Measurements from ENCODE around the gene DIPK1A.
"Not testable (repeated sequence)": the region's sequence is repeated elsewhere in the genome, so short reads cannot be mapped to it uniquely, and the experiment has no call there.

The DIPK1A gene

GRCh38 chr1:92975551-92976232, 14.4 kb upstream of the DIPK1A start:
- DNase-seq = no peak

DNA sequence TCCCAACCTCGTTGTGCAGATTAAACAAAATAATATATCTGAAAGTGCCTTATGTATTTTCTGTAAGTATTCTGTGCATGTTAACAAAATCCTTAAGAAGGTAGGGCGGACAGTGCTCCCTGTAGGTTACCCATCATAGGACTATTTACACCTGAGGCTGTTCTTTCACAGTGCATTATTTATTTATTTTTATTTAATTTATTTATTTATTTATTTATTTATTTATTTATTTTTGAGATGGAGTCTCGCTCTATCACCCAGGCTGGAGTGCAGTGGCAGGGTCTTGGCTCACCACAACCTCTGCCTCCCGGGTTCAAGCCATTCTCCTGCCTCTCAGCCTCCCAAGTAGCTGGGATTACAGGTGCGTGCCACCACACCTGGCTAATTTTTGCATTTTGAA, 12.8 kb upstream of the DIPK1A start:
- not testable (repeated sequence) for DNase-seq

- DNase-seq = no peak
Observed at GRCh38 chr1:92973203-92973897, 12.1 kb upstream of the DIPK1A start.

GRCh38 chr1:92972409-92973129, 11.3 kb upstream of the DIPK1A start:
- DNase-seq = no peak

- DNase-seq = not testable (repeated sequence)
Observed at GRCh38 chr1:92971932-92972331, 10.7 kb upstream of the DIPK1A start.

DNA sequence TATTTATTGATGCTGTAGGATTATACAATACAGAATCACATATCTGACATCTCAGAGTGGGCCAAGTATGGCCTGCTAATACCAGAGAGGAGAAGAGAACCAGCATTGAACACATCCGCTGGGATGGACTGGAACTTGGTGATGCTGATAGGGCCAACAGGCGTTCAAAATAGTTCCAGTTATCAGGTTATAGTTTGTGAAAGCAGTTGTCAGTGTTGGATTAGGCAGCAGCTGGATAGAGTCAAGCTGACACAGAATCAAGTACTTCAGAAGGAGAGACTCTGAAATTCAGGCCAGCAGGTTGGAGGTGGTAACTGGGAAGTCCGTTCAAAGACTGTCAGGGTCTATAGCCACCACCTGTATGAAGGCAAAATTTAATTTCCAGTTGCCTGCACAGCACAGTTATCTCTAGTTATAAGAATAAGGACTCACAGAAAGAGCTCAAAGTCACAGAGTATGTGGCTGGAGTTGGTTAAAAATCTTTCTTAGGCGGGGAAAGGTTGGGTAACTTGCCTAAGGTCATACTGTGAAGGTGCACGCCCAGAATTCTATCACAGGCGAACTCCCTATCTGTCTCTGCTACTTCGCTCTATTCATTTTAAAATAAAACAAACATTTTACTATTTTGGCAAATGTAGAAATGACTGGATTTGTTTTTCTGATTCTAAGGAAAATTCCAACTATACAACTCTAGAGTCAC, 9.9 kb upstream of the DIPK1A start:
- no peak for DNase-seq

- DNase-seq = no peak
Observed at GRCh38 chr1:92969517-92969916, 8.3 kb upstream of the DIPK1A start.

DNA sequence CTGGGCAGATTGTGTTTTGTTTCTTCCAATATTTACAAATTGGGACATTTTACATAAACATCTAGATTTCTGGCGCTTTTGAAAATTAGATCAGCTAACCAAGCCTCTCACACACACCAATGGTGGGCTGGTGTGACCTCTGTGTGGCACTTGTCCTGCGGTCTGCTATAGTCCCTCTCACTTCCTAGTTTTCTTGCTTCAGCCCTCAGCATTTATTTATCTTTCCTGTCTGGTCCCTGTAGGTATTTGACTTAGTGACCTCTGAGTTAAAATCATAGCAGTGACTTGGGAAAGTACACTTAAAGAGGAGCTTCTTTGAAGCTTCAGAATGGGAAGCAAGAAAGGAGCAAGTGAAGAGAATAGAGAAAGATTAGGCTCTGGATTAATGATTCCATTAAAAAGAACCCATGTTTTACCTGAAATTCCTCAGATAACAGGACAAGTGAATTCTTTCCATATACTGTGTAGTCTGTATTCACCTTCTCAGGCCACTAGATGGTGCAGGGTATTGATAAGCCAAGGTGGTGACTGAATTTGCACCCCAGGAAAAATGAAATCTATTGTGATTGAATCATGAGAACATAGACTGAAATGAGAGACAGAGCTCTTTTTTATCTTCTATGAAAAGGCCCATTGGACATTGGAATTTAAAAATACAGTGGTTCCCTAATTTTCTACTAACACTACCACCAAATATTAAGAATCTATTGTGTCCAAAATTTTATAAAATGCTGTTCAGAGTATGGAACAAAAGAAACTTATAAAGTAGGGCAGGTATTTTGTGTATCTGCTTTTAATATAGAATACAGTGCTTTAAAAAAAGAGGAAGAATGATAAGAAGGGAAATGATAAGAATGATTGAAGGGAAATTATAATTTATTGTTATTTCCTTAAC, 7.1 kb upstream of the DIPK1A start:
- no peak for DNase-seq

GRCh38 chr1:92964998-92965397, 3.7 kb upstream of the DIPK1A start:
- no peak for DNase-seq

DNA sequence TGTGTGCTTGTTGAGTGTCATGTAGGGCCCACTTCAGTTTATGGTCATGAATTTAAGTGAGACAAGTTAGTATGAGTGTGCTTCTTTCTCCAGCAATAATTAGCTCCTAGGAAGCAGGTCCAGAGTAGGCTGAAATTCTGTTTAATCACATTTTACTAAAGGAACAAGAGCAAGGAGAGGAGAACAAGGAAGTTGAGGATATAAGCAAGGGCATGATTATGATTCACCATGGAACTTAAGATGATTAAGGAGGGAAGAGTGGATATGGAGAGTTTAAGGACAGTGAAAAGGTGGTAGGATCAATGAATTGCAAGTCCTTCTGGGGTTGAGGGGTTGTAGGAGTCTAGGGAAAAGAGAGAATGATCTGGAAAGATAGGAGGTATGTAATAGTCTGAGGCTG, 3.1 kb upstream of the DIPK1A start:
- DNase-seq = no peak

- DNase-seq = no peak
Observed at GRCh38 chr1:92961896-92962752, 862 bp upstream of the DIPK1A start.

DNA sequence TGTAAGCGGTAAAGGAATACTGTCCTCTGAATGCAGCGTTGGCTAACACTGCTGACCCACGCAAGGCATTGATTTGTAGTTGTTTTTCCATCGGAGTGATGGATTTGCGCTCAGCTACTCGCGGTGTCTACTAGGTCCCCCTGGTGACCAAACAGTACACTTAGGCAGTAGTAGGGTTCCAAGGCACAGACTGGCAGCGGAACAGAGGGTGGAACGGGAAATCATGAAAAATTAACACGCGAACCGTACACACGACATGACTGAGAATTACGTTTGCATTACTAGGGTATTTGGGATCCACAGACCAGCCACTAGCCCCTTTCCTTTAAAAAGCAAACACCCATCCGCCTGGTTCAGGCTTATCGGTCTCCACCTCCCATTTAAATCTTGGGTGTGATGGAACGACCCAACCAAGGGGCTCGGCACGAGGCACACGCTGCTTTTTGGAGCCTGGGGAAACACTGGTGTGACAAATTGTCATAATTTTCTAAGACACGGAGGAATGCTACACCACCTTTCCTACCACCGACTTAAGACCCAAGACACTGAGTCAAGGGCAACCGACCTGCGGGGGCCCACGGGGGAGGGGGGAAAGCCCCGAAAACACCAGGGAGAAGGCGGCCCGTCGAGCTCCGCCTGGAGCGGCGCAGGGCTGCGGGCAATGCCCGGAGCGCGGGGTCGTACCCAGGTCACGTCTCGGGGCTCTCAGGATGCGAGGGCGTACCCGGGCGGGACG, 699 bp downstream of the DIPK1A start:
- DNase-seq = peak; percentile 33

DNA sequence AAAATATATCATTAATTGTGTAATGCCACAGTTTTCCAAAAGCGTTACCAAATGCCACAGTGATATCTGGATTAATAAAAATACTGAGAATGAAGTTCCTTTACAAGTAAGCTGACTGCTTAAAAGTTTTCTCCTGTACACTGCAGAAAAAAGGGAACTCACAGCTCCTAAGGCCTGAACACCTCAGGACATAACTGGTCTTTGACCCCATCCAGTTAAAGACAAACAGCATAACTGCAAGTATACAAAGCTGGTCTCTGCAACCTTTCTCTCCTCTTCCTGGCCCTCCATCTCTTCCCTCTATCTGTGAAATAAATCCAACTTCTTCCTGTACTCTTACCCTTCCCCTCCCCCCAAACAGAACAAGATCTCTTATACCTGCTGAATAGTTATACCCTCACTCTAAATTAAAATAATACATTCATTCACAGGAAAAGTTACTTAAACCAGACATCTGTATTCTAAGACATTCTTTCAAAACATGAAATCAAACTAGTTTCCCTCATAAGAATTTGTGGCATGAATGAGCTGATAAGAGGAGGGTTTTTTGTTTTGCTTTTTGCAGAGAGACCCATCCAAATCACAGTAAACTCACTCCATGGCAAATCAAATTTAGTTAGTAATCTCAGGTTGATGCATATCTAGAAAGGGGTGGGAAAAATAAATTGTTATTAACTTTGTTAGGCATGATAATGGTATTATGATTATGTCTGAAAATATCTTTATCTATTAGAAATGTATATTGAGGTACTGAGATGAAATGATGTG, 2.9 kb downstream of the DIPK1A start:
- no peak for DNase-seq

- no peak for DNase-seq
Observed at GRCh38 chr1:92957030-92957734, 4.1 kb downstream of the DIPK1A start.

DNA sequence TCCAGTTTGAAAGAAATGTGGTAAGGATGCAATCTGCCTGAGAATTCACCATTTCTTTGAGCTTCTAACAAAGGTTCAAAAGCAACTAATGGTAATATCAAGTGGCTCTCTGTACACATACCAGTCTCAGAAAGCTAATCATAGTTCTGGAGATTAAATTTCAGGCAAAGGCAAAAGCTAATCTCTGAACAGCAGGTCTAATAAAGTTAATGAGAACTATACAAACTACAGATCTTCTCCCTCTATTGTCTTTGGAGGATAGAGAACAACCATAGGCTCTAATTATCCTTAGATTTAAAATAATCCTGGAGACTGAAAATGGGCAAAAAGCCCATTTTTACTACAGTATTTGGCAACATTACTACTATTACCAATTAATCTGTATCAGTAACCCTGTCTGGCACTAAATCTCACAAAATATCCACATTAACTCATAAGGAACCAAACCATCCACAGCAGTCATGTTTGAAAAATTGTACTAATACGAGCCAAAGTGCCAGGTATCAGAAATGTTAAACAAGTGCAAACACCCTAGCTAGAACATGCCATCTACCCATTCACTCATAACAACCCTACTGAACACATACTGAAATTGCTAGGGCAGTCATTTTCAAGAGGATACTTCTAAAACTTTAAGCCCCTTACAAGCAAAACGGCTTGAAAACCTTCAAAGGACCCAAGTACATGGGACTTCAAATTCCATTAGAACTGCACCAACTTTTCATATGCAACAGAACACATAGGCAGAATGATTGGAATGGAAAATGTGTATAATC, 4.8 kb downstream of the DIPK1A start:
- no peak for DNase-seq

DNA sequence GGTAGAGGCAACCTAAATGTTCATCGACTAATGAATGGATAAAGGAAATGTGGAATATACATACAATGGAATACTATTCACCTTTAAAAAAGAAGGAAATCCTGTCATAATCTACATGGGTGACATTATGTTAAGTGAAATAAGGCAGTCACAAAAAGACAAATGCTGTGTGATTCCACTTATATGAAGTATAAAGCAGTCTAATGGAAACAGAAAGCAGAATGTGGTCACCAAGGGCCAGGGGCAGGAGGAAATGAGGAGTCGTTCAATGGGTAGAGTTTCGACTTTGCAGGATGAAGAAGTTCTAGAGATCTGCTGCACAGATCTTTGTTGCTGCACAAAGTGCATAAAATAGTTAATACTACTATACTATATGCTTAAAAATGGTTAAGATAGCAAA, 7.8 kb downstream of the DIPK1A start:
- DNase-seq = no peak

DNA sequence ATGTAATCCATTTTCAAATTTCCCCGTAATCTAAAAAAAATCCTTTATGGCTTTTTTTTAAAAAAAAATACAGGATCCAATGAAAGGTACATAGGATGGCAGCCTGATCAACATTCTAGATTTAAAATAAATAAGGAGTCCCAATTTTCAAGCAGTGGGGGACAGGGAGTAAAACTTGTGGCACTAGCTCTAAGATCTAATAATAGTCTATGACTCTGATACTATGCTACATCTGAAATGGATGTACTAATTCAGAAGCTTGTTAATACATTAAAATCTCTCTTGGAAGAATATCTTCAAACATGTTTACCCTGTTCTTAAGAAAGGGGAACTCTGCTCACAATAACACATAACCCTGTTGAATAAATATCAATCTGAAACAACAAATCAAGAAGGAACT, 8.5 kb downstream of the DIPK1A start:
- no peak for DNase-seq

DNA sequence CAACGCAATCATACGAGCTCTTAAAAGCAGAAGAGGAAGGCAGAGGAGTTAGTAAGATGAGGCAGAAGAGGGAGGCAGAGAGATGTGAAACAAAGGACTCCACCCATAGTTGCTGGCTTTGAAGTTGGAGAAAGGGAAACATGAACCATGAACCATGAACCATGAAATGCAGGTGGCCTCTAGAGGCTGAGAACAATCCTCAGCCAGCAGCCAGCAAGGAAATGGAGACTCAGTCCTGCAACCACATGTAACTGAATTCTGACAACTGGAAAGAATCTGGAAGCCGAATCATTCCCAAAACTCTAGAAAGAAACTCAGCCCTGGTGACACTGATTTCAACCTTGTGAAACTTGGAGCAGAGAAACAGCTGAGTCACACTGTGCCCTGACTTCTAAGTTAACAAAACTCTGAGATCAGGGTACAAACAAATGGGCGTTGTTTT, 10.1 kb downstream of the DIPK1A start:
- no peak for DNase-seq
